ENCODE results near the gene TST.

The TST gene

DNA sequence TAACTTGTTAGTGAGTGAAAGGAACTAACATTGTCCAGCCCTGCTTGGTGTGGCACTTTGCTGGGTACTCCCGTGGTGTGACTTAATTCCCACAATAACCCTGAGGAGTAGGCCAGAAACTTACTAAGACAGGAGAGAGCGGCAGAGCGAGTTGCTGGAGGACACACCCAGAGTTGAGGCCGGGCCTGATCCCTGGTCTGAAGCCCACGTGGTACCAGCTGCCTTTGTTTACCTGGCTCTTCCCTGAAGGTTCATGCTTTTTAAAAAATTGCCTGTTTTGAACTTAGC, 889 bp upstream of the TST start:
- Histone ChIP-seq H3K4me1 (ENCODE audit: insufficient read depth, low read length) (0 out of 2 replicates have a peak, but pooled peaks cover 4% of the 10 kb centered on the region), H3K27ac (ENCODE audit: low read depth, low read length) (no peak overlapping the region), H3K27me3 (ENCODE audit: insufficient read depth, low read length) (no peaks in the 10 kb centered on the region), H3K36me3 (ENCODE audit: insufficient read depth, low read length) (peaks cover 30% of the 10 kb centered on the region), H3K9ac (ENCODE audit: low read depth, low read length) (peak overlapping the region; percentile 92), H3K4me3 (ENCODE audit: low read length) (peak overlapping the region; percentile 95), H3K9me3 (ENCODE audit: insufficient read depth, low read depth, low read length) (no peaks in the 10 kb centered on the region)
- 6% methylated on average over 5 of the region's 5 CpGs for WGBS

DNA sequence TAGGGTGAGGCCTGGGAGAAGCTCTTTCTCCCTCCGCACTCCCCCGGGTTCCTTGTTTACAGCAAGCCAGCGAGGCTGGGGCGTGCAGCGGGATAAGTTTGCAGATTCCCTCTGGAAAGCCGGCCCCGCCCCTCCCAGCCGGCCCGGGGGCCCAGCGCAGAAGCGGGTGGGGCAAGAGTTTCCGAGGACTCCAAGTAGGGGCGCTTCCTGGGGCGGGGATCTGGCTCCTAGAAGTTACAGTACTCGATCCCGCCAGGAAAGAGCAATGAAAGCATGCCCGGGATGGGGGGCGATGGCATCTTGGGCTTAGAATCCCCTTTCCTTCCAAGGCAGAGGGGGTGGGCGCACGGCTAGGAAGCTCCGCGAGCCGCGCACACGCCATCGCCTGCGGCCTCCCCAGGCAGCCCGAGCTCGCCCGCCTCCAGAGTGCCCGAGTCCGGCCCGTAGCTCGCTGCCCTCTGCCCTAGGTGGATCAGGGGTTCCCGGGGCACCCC, 385 bp downstream of the TST start:
- WGBS = under 1% methylated on average over 35 of the region's 35 CpGs
- H3K9me3 ChIP-seq (ENCODE audit: insufficient read depth, low read depth, low read length) = no peaks in the 10 kb centered on the region
- no peaks in the 10 kb centered on the region for H3K27me3 ChIP-seq (ENCODE audit: insufficient read depth, low read length)
- H3K9ac ChIP-seq (ENCODE audit: low read depth, low read length) = peak overlapping the region; percentile 92
- H3K36me3 ChIP-seq (ENCODE audit: insufficient read depth, low read length) = peaks cover 20% of the 10 kb centered on the region
- 0 out of 2 replicates have a peak, but pooled peaks cover 4% of the 10 kb centered on the region for H3K4me1 ChIP-seq (ENCODE audit: insufficient read depth, low read length)
- peak overlapping the region; percentile 73 for H3K27ac ChIP-seq (ENCODE audit: low read depth, low read length)
- peak overlapping the region; percentile 95 for H3K4me3 ChIP-seq (ENCODE audit: low read length)

DNA sequence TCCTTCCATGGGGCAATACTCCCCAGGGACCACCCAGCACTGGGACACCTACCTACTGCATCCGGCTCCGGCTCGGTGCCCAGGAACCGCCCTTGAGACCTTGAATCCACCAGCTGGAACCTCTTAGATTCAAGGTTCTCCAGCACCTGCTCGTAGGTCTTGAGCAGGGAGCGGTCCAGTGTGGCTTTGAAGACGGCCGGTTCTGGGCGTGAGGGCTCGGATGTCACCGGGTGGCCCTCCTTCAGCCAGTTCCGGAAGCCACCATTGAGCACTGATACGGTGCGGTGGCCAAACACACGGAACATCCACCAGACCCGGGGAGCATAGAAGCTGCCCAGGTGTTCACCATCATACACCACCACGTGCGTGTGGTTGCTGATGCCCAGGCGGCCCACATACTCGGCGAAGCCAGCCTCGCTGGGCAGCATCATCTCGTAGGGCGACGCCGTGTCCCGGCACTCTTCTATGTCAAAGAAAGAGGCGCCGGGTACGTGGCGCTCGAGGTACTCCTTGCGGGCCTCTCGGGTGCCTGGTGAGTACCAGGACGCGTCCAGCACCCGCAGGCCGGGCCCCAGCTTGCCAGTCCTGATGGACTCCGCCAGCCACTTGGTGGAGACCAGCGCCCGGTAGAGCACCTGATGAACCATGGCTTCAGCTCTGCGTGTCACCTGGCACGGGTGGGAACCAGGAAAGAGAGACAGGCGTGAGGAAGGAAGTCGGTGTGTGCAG, 997 bp downstream of the TST start:
- no peaks in the 10 kb centered on the region for H3K27me3 ChIP-seq (ENCODE audit: insufficient read depth, low read length)
- peak overlapping the region; percentile 92 for H3K9ac ChIP-seq (ENCODE audit: low read depth, low read length)
- peak overlapping the region; percentile 95 for H3K4me3 ChIP-seq (ENCODE audit: low read length)
- no peak overlapping the region for H3K27ac ChIP-seq (ENCODE audit: low read depth, low read length)
- peaks cover 20% of the 10 kb centered on the region for H3K36me3 ChIP-seq (ENCODE audit: insufficient read depth, low read length)
- 75% methylated on average over 45 of the region's 45 CpGs for WGBS
- 0 out of 2 replicates have a peak, but pooled peaks cover 4% of the 10 kb centered on the region for H3K4me1 ChIP-seq (ENCODE audit: insufficient read depth, low read length)
- H3K9me3 ChIP-seq (ENCODE audit: insufficient read depth, low read depth, low read length) = no peaks in the 10 kb centered on the region

DNA sequence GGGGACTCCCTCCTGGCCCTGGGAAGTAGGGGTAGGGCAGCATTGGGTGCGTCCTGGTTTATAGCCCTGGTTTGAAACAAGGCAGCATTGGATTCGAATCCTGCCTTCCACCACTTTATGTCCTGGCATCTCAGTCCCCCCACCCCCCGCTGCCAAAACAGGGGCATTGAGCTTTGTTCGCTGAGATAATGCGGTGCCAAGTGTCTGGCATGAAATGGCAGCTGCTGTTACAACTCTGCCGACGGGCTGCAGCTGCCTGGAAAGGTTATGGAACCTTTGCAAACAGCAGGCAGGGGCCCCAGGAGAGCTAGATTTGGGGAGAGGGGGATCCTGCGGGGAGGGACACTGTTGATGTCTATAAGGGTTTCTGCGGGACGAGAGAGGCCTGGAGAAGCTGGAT, 1.9 kb downstream of the TST start:
- Histone ChIP-seq H3K9me3 (ENCODE audit: insufficient read depth, low read depth, low read length) (no peaks in the 10 kb centered on the region), H3K27ac (ENCODE audit: low read depth, low read length) (no peak overlapping the region), H3K36me3 (ENCODE audit: insufficient read depth, low read length) (peaks cover 20% of the 10 kb centered on the region), H3K4me3 (ENCODE audit: low read length) (no peak overlapping the region), H3K27me3 (ENCODE audit: insufficient read depth, low read length) (no peaks in the 10 kb centered on the region), H3K4me1 (ENCODE audit: insufficient read depth, low read length) (0 out of 2 replicates have a peak, but pooled peaks cover 4% of the 10 kb centered on the region), H3K9ac (ENCODE audit: low read depth, low read length) (no peak overlapping the region)
- WGBS = 92% methylated on average over 10 of the region's 10 CpGs

DNA sequence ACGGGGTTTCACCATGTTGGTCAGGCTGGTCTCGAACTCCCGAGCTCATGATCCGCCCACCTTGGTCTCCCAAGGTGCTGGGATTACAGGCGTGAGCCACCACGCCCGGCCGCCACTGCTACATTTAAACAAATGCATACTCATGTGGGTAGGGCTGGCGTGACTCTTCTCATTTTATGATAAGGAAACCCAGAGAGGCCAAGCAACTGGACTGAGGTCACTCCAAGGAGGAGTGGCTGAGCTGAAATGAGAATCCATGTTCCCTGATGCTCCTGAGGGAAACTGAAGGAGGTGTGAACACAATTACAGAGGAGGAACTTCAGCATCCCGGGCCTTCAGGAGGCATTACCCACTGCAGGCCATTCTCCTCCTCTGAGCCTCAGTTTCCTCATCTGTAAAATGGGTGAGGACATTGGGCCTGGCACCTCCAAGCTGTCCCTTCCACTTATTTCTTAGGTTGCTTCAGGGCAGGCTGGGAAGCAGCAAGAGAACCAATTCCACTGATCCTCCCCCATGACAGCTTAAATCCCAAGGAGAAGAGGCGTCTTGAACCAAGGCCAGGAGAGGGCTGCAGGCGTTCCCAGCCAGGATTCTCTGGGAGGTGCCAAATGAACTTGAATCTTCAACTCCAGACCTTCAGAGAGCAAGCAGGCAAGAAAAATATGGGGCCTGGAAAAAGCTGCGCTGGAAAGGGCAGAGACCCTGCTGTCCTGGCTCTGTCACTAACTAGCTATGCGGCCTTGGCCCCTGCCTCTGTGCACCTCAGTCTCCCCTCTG, 2.9 kb downstream of the TST start:
- H3K9me3 ChIP-seq (ENCODE audit: insufficient read depth, low read depth, low read length) = no peaks in the 10 kb centered on the region
- peaks cover 20% of the 10 kb centered on the region for H3K36me3 ChIP-seq (ENCODE audit: insufficient read depth, low read length)
- no peaks in the 10 kb centered on the region for H3K27me3 ChIP-seq (ENCODE audit: insufficient read depth, low read length)
- H3K4me3 ChIP-seq (ENCODE audit: low read length) = no peak overlapping the region
- no peak overlapping the region for H3K27ac ChIP-seq (ENCODE audit: low read depth, low read length)
- H3K4me1 ChIP-seq (ENCODE audit: insufficient read depth, low read length) = 0 out of 2 replicates have a peak, but pooled peaks cover 4% of the 10 kb centered on the region
- no peak overlapping the region for H3K9ac ChIP-seq (ENCODE audit: low read depth, low read length)
- WGBS = 95% methylated on average over 14 of the region's 14 CpGs

DNA sequence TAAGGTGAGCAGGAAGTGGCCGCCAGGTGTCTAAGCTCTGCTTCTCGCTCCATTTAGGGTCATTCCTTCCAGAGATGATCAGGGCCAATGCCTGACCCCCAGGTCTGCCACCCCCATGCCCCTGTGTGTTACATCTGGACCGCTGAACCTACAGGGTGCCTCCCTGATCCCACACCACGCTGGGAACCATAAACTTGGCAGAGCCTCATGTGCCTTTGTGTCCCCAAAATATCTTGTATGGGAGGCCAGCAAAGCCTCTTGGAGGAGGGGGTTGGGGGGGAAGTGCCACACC, 3.7 kb downstream of the TST start:
- H3K9ac ChIP-seq (ENCODE audit: low read depth, low read length) = no peak overlapping the region
- no peaks in the 10 kb centered on the region for H3K9me3 ChIP-seq (ENCODE audit: insufficient read depth, low read depth, low read length)
- H3K4me3 ChIP-seq (ENCODE audit: low read length) = no peak overlapping the region
- WGBS = 89% methylated on average over 4 of the region's 4 CpGs
- 0 out of 2 replicates have a peak, but pooled peaks cover 4% of the 10 kb centered on the region for H3K4me1 ChIP-seq (ENCODE audit: insufficient read depth, low read length)
- peaks cover 20% of the 10 kb centered on the region for H3K36me3 ChIP-seq (ENCODE audit: insufficient read depth, low read length)
- H3K27me3 ChIP-seq (ENCODE audit: insufficient read depth, low read length) = no peaks in the 10 kb centered on the region
- H3K27ac ChIP-seq (ENCODE audit: low read depth, low read length) = no peak overlapping the region

DNA sequence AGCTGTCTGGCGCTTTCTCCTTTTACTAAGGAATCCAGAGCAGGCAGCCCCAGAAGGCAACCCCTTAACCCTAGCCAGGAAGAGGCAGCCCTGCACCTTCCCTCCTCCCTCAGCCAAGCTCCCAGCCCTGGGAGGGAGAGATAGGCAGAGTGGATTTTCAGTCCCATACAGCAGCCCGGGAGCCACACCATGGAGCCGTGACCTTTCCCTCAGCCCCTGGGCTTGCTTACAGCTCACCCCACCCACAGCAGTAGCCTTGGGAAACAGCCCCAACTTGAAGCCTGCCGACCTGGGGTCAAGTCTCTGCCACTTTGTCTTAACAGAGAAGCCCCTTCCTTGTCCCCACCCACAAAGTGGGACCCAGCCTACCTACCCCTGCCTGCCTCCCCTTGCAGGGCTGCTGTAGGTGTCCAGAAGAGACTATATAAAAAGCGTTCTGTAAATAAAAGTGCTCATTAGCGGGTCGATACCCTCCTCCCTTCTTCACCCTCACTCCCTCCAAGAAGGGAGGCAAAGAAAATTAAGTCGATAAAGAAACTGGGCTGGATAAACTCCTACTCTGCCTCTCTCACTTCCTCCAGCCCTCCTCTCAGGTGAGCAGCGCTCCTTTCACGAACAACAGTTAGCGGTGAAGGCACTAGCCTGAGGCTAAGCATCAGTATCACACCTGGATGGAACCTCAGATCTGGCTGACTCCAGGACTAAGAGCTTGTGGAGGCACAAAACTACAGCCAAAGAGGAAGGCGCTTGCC, 4.2 kb downstream of the TST start:
- Histone ChIP-seq H3K27me3 (ENCODE audit: insufficient read depth, low read length) (no peaks in the 10 kb centered on the region), H3K27ac (ENCODE audit: low read depth, low read length) (no peak overlapping the region), H3K9me3 (ENCODE audit: insufficient read depth, low read depth, low read length) (no peaks in the 10 kb centered on the region), H3K4me3 (ENCODE audit: low read length) (no peak overlapping the region), H3K4me1 (ENCODE audit: insufficient read depth, low read length) (0 out of 2 replicates have a peak, but pooled peaks cover 4% of the 10 kb centered on the region), H3K9ac (ENCODE audit: low read depth, low read length) (no peak overlapping the region; the same call in 1 of the 2 replicates), H3K36me3 (ENCODE audit: insufficient read depth, low read length) (peaks cover 20% of the 10 kb centered on the region)
- 82% methylated on average over 11 of the region's 12 CpGs for WGBS

DNA sequence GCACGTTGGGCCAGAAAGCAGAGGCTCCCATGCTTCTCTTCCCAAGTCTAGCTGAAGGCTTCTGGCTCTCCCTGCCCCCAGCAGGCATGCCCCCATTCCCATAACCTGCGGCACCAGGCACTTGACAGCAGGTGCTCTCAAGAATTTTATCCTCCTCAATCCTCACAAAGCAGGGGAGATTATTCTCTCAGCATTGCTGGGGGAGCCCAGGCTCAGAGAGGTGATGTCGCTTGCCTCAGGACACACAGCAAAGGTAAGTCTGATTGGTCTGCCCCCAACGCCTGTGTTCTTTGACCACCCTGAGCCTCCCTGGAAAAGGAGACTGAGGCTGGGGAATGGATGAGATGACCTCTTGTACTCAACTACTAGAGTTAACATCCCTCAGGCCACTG, 4.8 kb downstream of the TST start:
- no peaks in the 10 kb centered on the region for H3K9me3 ChIP-seq (ENCODE audit: insufficient read depth, low read depth, low read length)
- H3K27me3 ChIP-seq (ENCODE audit: insufficient read depth, low read length) = no peaks in the 10 kb centered on the region
- 0 out of 2 replicates have a peak, but pooled peaks cover 4% of the 10 kb centered on the region for H3K4me1 ChIP-seq (ENCODE audit: insufficient read depth, low read length)
- WGBS = 77% methylated on average over 4 of the region's 4 CpGs
- H3K4me3 ChIP-seq (ENCODE audit: low read length) = no peak overlapping the region
- no peak overlapping the region for H3K9ac ChIP-seq (ENCODE audit: low read depth, low read length)
- H3K27ac ChIP-seq (ENCODE audit: low read depth, low read length) = no peak overlapping the region
- H3K36me3 ChIP-seq (ENCODE audit: insufficient read depth, low read length) = peaks cover 20% of the 10 kb centered on the region

DNA sequence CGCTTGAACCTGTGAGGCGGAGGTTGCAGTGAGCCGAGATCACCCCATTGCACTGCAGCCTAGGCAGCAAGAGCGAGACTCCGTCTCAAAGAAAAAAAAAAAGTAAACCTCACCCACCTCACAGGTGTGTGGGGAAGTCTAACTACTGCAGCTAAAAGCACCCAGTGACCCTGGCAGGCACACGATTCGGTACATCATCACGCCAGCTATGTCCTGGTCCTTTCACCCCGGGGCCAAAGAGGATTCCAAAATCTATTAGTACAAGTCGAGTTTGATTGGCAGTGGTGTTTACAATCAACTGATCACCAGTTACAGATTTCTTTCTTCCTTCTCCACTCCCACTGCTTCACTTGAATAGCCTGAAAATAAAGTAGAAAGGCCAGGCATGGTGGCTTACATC, 6.3 kb downstream of the TST start:
- Histone ChIP-seq H3K27ac (ENCODE audit: low read depth, low read length) (no peak overlapping the region), H3K9me3 (ENCODE audit: insufficient read depth, low read depth, low read length) (no peaks in the 10 kb centered on the region), H3K9ac (ENCODE audit: low read depth, low read length) (no peak overlapping the region), H3K36me3 (ENCODE audit: insufficient read depth, low read length) (peaks cover 20% of the 10 kb centered on the region), H3K27me3 (ENCODE audit: insufficient read depth, low read length) (no peaks in the 10 kb centered on the region), H3K4me1 (ENCODE audit: insufficient read depth, low read length) (peaks cover 2% of the 10 kb centered on the region; the same call in 1 of the 2 replicates), H3K4me3 (ENCODE audit: low read length) (no peak overlapping the region)
- 78% methylated on average over 10 of the region's 10 CpGs for WGBS

DNA sequence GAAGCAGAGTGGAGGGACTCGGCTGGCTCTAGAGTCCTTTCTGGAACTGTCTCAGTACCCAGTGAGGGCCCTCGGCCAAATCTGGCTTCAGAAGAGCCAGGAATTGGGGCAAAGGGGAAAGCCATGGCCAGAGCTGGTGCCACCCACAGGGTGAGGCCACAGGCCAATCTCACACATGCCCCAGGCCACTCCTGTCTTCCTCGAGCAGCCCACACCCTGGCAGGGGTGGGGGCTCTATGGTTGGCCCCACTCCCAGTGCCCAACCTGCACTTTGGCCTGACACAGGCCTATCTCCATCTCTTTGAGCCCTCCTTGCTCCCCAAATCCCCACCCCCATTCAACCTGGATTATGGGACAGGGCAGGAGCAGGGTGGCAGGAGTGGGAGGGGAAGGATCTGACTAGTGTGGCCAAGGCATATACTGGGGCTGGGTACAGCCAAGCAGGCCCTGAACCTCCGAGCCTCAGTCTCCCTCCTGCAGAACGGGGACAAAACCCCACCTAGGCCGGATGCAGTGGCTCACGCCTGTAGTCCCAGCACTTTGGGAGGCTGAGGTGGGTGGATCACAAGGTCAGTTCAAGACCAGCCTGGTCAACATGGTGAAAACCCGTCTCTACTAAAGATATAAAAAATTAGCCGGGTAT, 6.9 kb downstream of the TST start:
- H3K27me3 ChIP-seq (ENCODE audit: insufficient read depth, low read length) = no peaks in the 10 kb centered on the region
- H3K4me3 ChIP-seq (ENCODE audit: low read length) = no peak overlapping the region
- H3K27ac ChIP-seq (ENCODE audit: low read depth, low read length) = no peak overlapping the region
- peaks cover 14% of the 10 kb centered on the region; the same call in 1 of the 2 replicates for H3K36me3 ChIP-seq (ENCODE audit: insufficient read depth, low read length)
- H3K4me1 ChIP-seq (ENCODE audit: insufficient read depth, low read length) = peaks cover 4% of the 10 kb centered on the region; the same call in 1 of the 2 replicates
- 89% methylated on average over 9 of the region's 9 CpGs for WGBS
- H3K9me3 ChIP-seq (ENCODE audit: insufficient read depth, low read depth, low read length) = no peaks in the 10 kb centered on the region
- no peak overlapping the region for H3K9ac ChIP-seq (ENCODE audit: low read depth, low read length)

Measured in HUES64 (cell line).